SU-DHL-6 (cell line): ENCODE measurements around the gene TSHZ2.

Source experiments
- H2AFZ ChIP-seq: fragments of 200-600 bp; sonication (generic); 2 replicates; pipeline ENCODE4 v1.6.1; 2014; ENCODE audit warnings: low read depth, mild to moderate bottlenecking, moderate library complexity, mixed read lengths, antibody characterized with exemption, low read length; ENCODE audit not compliant: severe bottlenecking
- H3F3A ChIP-seq: fragments of 200-600 bp; shearing (Covaris generic); 2 replicates; pipeline ENCODE4 v1.6.0; 2016; ENCODE audit warnings: antibody characterized with exemption, mild to moderate bottlenecking; ENCODE audit not compliant: insufficient read depth
- H3K27ac ChIP-seq: fragments of 200-600 bp; sonication (generic); 2 replicates; pipeline ENCODE4 v1.5.1; 2016; ENCODE audit warnings: low read depth, mild to moderate bottlenecking, low read length, moderate library complexity, mixed read lengths
- H3K27me3 ChIP-seq: fragments of 200-600 bp; sonication (generic), shearing (Covaris generic); 2 replicates; pipeline ENCODE4 v1.6.0; 2014; ENCODE audit warnings: mild to moderate bottlenecking, low read length
- H3K36me3 ChIP-seq: fragments of 200-600 bp; sonication (generic); 2 replicates; pipeline ENCODE4 v1.6.1; 2014; ENCODE audit warnings: mild to moderate bottlenecking, low read length, mixed read lengths
- H3K4me2 ChIP-seq: fragments of 300-600, 200-600 bp; shearing (Covaris generic), sonication (generic); 2 replicates; pipeline ENCODE4 v1.6.0; 2014; ENCODE audit warnings: low read length, low read depth, mild to moderate bottlenecking; ENCODE audit not compliant: poor library complexity, severe bottlenecking
- H3K4me3 ChIP-seq: fragments of 200-600 bp; sonication (generic); 2 replicates; pipeline ENCODE4 v1.5.1; 2014; ENCODE audit warnings: antibody characterized with exemption, low read length, mild to moderate bottlenecking, mixed read lengths; ENCODE audit not compliant: insufficient read depth, poor library complexity, severe bottlenecking
- H3K79me2 ChIP-seq: fragments of 200-600 bp; sonication (generic); 2 replicates; pipeline ENCODE4 v1.6.1; 2014; ENCODE audit warnings: mild to moderate bottlenecking, low read length, moderate library complexity; ENCODE audit not compliant: insufficient read depth
- H3K9ac ChIP-seq: fragments of 200-600 bp; sonication (generic); 2 replicates; pipeline ENCODE4 v1.7.0; 2014; ENCODE audit warnings: mild to moderate bottlenecking, low read length
- H3K9me2 ChIP-seq: fragments of 200-600 bp; sonication (generic); replicated peaks from 2 replicates; pipeline ENCODE4 v1.6.1; 2014; ENCODE audit warnings: low read length; ENCODE audit not compliant: insufficient read depth
- H3K9me3 ChIP-seq: fragments of 200-600 bp; sonication (generic); 2 replicates; pipeline ENCODE4 v1.6.1; 2014; ENCODE audit warnings: low read length, mixed read lengths; ENCODE audit not compliant: insufficient read depth
- H4K20me1 ChIP-seq: fragments of 200-600 bp; sonication (generic); 2 replicates; pipeline ENCODE4 v1.6.1; 2014; ENCODE audit warnings: low read depth, mild to moderate bottlenecking, antibody characterized with exemption, low read length, moderate library complexity, mixed read lengths
- CTCF ChIP-seq: fragments of 200-600 bp; sonication (generic); IDR thresholded peaks from one replicate; pipeline ENCODE4 v1.5.1; 2017; ENCODE audit warnings: antibody characterized with exemption, mild to moderate bottlenecking, low read length, moderate library complexity; ENCODE audit not compliant: insufficient read depth, poor library complexity, severe bottlenecking
- EZH2phosphoT487 ChIP-seq: fragments of 200-600 bp; sonication (generic), shearing (Covaris generic); conservative IDR thresholded peaks from 2 replicates; pipeline ENCODE4 v1.6.1; 2018; ENCODE audit warnings: mild to moderate bottlenecking, antibody characterized with exemption, low read length, moderate library complexity, mixed read lengths

The TSHZ2 gene

GRCh38 chr20:53309515-53309914 is 337.4 kb downstream of the TSHZ2 start:
- Histone ChIP-seq H3K36me3 (no peaks in the 10 kb centered on the region), H2AFZ (no peak overlapping the region)

DNA sequence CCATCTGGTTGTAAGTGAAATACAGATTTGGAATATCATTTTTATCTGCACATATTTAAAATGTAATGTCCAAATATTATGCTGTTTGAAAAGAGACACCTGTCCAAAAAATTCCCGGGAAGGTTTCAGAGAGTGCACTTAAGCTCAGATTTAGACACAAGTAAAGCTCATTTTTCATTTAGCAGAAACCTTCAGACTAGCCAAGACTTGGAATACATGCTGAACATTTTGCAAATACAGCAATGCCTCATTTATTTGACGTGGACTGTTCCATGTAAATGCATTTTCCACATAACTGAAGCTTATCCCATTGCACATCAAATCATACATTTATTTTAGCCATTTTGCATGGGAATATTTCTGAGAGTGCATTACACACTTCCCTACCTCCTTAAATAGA is 340.8 kb downstream of the TSHZ2 start:
- Histone ChIP-seq H3K27ac (no peak overlapping the region), H3K9ac (no peak overlapping the region), H3K27me3 (no peaks in the 10 kb centered on the region), H3F3A (no peaks in the 10 kb centered on the region), H3K79me2 (no peaks in the 10 kb centered on the region), H2AFZ (no peak overlapping the region), H3K9me3 (no peaks in the 10 kb centered on the region), H3K9me2 (no peaks in the 10 kb centered on the region), H4K20me1 (no peaks in the 10 kb centered on the region), H3K36me3 (no peaks in the 10 kb centered on the region), H3K4me3 (no peak overlapping the region), H3K4me2 (no peak overlapping the region)
- TF ChIP-seq CTCF, result no peak
- no peak for TF ChIP-seq EZH2phosphoT487

More at GRCh38 chr20:53309515-53309914, 337.4 kb downstream of the TSHZ2 start:
- Histone ChIP-seq H3K4me3 (no peak overlapping the region), H3K4me2 (no peak overlapping the region), H3K27me3 (no peaks in the 10 kb centered on the region), H3F3A (no peaks in the 10 kb centered on the region), H3K79me2 (no peaks in the 10 kb centered on the region), H3K27ac (no peak overlapping the region), H3K9ac (no peak overlapping the region), H3K9me2 (no peaks in the 10 kb centered on the region), H3K9me3 (no peaks in the 10 kb centered on the region), H4K20me1 (no peaks in the 10 kb centered on the region)
- TF ChIP-seq EZH2phosphoT487 (no peak), CTCF (no peak)

DNA sequence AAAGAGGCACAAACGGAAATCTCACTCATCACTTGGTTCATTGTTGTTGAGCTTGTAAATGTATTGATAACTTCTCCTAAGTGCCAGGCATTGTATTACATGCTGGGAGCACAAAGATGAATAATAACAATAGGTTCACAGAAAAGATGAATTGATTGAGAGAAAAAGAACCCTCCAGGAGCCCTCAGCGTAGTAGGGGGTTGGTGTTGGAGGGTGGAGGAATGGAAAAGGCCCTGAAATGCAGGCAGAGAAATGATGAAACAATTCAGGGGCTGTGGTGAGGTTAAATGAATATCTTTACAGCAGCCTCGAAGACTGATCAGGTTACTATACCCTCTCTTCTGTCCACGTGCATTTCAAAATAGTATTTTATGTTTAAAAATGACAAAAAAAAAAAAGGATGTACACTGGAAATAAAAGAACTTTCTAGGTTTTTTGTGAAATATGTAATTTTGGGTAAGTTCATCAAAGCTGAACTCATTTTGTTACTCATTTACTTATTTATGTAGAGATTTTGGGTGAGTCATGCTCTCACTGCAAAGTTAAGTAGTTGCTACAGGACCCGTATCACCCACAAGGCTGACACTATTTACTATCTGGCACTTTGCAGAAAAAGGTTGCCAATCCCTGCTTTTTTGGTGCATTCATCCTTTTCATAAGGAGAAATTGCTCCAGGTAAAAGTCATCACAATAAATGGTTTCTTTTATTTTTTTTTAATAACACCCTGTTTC is 344.2 kb downstream of the TSHZ2 start:
- Histone ChIP-seq H3K9me2 (no peaks in the 10 kb centered on the region), H4K20me1 (no peaks in the 10 kb centered on the region), H3K9me3 (no peaks in the 10 kb centered on the region), H3K27me3 (no peaks in the 10 kb centered on the region), H2AFZ (no peak overlapping the region), H3K36me3 (no peaks in the 10 kb centered on the region), H3K9ac (no peak overlapping the region), H3K79me2 (no peaks in the 10 kb centered on the region), H3F3A (no peaks in the 10 kb centered on the region), H3K4me3 (no peak overlapping the region), H3K27ac (no peak overlapping the region), H3K4me2 (no peak overlapping the region)
- TF ChIP-seq CTCF (no peak), EZH2phosphoT487 (no peak)
